HT-29 (cell line): ENCODE measurements around the gene CNIH2. TPM values are rescaled to one million over a fixed set of nuclear protein-coding genes. Genes with fewer than 3 reads are reported as not detected.

ENCODE experiments used
- DNase-seq: peaks from one replicate; pipeline ENCODE4 v3.0.0-alpha.2; 2015; ENCODE audit warnings: low spot score
- total RNA-seq: library from RNA; depleted of rRNA; stranded (reverse); fragments of >200 nt; shearing (Covaris generic); gene quantifications from 2 replicates; pipeline ENCODE4 v1.2.3, GENCODE V29; 2014; rRNA removed

CNIH2 gene
- total RNA-seq, 1 experiment from 2014 or later = 0.99 TPM

- DNase-seq = no peak
These were observed 51.2 kb downstream of the CNIH2 start for GRCh38 chr11:66329165-66329673.

- no peak for DNase-seq
These were observed 53.0 kb downstream of the CNIH2 start for GRCh38 chr11:66330931-66331330.

DNA sequence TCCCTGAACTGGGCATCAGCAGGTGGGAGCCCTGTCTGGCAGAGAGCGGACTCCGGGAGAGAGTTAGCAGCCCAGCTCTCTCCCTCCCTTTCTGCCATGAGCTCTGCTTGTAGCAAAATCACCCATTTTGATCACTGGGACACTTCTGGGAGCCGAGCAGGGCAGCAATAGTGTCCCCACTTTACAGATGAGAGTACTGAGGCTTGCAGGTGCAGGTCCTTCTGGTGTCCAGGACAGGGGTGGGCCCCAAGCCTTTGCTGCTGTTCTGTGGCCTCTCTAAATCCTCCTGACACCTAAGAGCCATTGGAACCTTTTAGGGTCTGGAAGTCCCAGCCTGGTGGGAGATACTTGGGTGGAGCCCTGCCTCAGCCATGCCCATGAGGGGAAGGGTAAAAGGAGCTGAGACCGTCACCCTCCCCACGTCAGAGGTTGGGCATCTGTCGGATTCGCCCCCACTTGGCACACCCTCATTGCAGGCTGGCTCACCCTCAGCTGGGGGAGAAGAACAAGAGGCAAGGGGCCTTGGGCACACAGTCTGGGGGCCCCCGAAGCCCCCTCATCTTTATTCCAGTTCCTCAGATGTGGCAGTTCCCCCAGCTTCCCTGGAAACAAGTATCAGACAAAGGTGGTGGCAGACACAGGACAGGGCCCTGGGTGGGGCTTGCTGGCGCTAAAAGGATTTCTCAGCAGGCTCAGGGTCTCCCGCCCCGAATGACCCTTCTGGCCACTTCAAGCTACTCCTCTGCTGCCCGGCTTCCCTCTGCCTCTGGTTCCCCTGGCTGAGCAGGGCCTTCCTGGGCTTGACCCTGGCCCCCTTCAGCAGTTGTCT lies 53.8 kb downstream of the CNIH2 start:
- no peak for DNase-seq

DNA sequence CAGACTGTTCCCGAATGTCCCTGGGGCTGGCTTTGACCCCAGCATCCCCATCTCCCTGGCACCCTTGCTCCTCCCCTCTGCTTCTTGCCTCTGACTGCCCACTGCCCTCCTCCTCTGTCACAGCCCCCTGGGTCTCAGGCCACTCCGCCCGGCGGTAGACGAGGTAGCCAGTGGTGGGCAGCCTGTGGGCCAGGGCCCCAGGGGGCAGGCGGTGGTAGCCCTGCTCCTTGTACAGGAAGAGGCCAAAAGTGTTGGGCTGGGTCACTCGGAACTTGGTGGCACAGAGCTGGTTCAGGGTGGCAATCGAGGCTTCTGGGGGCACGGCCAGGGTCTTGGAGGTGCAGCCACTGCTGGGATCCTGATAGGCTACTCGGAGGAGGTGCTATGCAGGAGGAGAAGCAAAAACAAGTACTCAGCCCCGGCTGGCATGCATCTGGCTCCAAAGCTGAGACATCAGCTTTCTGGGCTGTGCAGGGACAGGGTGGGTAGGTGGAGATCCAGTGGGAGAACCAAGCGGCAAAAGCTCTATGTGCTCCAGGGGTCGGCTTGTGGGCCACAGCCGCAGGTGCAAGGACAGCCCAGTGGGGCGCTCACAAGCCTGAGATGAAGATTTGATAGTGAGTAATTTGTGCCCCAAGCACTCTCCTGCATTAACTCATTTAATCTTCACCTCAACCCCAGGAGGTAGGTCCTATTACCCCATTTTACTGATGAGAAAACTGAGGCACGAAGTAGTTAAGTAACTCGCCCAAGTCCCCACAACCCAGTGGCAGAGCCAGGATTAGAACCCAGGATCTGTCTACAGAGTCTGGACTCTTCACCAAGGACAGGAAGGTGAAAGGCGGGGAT lies 54.6 kb downstream of the CNIH2 start:
- DNase-seq = no peak

DNA sequence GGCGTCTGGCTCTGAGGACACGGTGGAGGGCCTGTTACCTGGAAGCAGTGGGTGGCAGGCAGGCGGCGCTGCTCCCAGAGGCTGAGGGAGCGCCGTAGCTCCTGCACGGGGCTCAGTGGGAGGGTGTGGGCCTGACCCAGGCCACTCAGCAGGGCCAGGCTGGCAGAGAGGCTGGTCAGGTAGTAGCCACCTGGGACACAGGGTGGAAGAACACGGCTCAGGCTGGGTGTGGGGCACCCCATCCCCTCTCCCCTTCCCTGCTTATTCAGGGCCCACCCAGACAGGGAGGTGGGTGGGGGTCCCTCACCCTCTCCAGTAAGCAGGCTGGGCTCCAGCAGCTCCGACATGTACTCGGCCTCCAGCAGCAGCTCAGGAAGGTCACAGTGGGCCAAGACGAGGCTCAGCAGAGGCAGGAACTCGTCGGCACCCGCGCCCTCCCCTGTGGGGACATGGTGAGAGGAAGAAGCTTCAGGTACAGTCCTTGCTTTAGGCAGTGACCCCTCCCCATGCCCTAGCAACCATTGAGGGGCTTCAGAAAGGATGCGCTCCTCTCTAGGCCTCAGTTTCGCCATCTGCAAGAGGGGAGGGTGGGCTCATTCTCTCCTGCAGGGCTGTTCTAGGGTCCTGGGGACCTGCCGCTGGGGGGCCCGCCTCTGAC lies 55.4 kb downstream of the CNIH2 start:
- DNase-seq = no peak

Other genes with a start within 250 kb of the CNIH2 start
- gene GAL3ST3, start 229.0 kb upstream of the CNIH2 start, total RNA-seq = not detected in 2 replicates
- gene SF3B2, start 225.8 kb upstream of the CNIH2 start, total RNA-seq = 209 and 210 TPM in 2 replicates
- gene PACS1, start 207.9 kb upstream of the CNIH2 start, total RNA-seq = 13.8 and 23.1 TPM in 2 replicates
- 14.4 and 17.8 TPM in 2 replicates for gene KLC2, start 20.5 kb upstream of the CNIH2 start, total RNA-seq
- 357 and 380 TPM in 2 replicates for gene RAB1B, start 9.5 kb upstream of the CNIH2 start, total RNA-seq
- 286 and 299 TPM in 2 replicates for gene YIF1A, start 11.0 kb downstream of the CNIH2 start, total RNA-seq
- 0.05 and 0.08 TPM in 2 replicates for gene TMEM151A, start 13.7 kb downstream of the CNIH2 start, total RNA-seq
- gene CD248, start 38.9 kb downstream of the CNIH2 start, total RNA-seq = not detected in 2 replicates
- gene RIN1, start 58.3 kb downstream of the CNIH2 start, total RNA-seq = 18.8 and 21.0 TPM in 2 replicates
- gene BRMS1, start 66.9 kb downstream of the CNIH2 start, total RNA-seq = 74.9 and 92.2 TPM in 2 replicates
- gene B4GAT1, start 69.5 kb downstream of the CNIH2 start, total RNA-seq = 26.8 and 30.5 TPM in 2 replicates
- gene SLC29A2, start 93.6 kb downstream of the CNIH2 start, total RNA-seq = 40.3 and 44.9 TPM in 2 replicates
- gene NPAS4, start 142.9 kb downstream of the CNIH2 start, total RNA-seq = not detected in 2 replicates
- gene MRPL11, start 160.7 kb downstream of the CNIH2 start, total RNA-seq = 122 and 128 TPM in 2 replicates
- gene PELI3, start 188.7 kb downstream of the CNIH2 start, total RNA-seq = 15.9 and 17.9 TPM in 2 replicates
- 210 and 224 TPM in 2 replicates for gene DPP3, start 202.3 kb downstream of the CNIH2 start, total RNA-seq
- 39.7 and 41.4 TPM in 2 replicates for gene BBS1, start 232.5 kb downstream of the CNIH2 start, total RNA-seq